ENCODE data around the gene STAT5B.
A peak's percentile ranks its signal among the peaks of the same experiment; 100 is the strongest.
"Not testable (repeated sequence)": the region's sequence is repeated elsewhere in the genome, so short reads cannot be mapped to it uniquely, and the experiment has no call there.

STAT5B gene

GRCh38 chr17:42225646-42226045, 50.5 kb downstream of the STAT5B start:
- no peak for DNase-seq

DNA sequence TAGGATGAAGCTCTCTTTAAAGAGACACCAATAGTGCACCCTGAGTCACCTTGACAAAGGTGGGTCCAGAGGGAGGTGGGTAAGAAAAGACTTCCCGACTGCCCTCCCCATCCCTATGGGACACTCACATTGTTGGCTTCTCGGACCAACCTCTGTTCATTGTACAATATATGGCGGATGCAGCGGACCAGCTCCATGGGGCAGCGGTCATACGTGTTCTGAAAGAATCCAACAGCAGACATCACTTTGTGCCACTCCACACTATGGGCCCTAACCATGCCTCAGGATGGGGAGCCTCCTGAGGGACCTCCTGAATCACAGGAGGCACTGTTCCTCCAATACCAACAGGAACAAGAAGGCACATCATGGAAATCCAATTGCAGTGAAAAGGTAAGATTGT, 51.5 kb downstream of the STAT5B start:
- no peak for DNase-seq

- peak; percentile 59 for DNase-seq
Measured at GRCh38 chr17:42221886-42222745, 54.1 kb downstream of the STAT5B start.

DNA sequence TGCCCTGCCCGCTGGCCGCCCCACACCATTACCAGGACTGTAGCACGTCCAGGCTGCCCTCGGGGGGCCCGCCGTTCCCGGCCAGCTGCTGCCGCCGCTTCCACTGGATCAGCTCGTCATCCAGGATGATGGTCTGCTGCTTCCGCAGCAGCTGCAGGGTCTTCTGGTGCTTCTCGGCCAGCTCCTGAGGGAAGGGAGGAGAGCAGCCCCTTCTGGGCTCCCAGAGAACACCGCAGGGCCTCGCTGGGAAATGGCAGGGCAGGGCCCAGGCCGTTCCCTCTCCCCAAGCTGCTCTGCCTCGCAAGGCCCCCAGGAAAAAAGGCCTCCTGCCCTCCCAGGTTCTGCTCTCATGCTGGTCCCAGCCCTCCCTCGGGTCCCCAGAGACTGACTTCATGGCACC, 56.9 kb downstream of the STAT5B start:
- DNase-seq: not testable (repeated sequence)

- DNase-seq: no peak
Measured at GRCh38 chr17:42214156-42214555, 62.0 kb downstream of the STAT5B start.

- DNase-seq: no peak
Measured at GRCh38 chr17:42212382-42212781, 63.8 kb downstream of the STAT5B start.

DNA sequence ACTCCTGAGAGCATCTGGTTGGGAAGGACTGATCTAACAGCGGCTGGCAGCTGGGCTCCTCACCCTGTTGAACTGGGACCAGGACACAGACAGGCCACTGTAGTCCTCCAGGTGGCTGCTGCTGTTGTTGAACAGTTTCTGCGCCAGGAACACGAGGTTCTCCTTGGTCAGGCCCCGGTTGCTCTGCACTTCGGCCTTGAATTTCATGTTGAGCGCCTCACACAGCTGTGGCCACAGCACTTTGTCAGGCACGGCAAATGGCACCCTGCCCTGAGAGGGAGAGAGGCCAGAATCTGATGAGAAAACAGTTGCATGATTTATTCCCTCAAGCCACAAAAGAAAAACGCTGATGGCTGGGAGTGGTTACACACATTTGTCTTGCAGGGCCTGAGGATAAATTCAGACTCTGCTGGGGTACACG, 64.3 kb downstream of the STAT5B start:
- not testable (repeated sequence) for DNase-seq

- no peak for DNase-seq
Measured at GRCh38 chr17:42210046-42210445, 66.1 kb downstream of the STAT5B start.

- not testable (repeated sequence) for DNase-seq
Measured at GRCh38 chr17:42206153-42206612, 70.0 kb downstream of the STAT5B start.

DNA sequence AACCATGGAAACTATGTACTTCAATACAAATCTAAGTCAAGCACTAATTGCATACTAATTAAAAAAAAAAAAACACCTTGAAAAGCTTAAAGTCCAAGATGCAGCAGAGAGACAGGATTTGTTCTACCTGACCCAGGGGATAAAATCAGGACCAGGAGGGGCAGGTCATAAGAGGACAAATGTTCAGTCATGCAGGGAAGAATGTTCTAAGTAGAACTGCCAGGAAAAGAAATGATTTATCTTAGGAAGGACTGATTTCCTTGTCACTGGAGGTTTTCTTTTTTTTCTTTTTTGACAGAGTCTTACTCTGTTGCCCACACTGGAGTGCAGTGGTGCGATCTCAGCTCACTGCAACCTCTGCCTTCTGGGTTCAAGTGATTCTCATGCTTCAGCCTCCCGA, 72.8 kb downstream of the STAT5B start:
- no peak for DNase-seq

GRCh38 chr17:42202696-42203095, 73.5 kb downstream of the STAT5B start:
- no peak for DNase-seq

GRCh38 chr17:42202159-42202558, 74.0 kb downstream of the STAT5B start:
- DNase-seq: no peak

DNA sequence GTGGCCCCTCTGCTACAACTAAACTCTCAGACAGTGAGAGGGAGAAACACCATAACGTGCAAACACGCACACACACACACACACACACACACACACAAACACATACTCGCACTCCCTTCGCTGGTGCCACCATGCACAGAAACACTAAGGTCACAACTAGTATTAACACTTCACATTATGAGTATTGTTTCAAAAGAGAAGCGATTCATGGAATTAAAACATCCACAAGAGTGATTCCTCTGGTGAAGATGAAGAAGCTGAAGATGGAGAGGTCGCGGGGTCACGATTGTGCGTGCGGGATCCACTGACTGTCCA, 74.8 kb downstream of the STAT5B start:
- DNase-seq: no peak

DNA sequence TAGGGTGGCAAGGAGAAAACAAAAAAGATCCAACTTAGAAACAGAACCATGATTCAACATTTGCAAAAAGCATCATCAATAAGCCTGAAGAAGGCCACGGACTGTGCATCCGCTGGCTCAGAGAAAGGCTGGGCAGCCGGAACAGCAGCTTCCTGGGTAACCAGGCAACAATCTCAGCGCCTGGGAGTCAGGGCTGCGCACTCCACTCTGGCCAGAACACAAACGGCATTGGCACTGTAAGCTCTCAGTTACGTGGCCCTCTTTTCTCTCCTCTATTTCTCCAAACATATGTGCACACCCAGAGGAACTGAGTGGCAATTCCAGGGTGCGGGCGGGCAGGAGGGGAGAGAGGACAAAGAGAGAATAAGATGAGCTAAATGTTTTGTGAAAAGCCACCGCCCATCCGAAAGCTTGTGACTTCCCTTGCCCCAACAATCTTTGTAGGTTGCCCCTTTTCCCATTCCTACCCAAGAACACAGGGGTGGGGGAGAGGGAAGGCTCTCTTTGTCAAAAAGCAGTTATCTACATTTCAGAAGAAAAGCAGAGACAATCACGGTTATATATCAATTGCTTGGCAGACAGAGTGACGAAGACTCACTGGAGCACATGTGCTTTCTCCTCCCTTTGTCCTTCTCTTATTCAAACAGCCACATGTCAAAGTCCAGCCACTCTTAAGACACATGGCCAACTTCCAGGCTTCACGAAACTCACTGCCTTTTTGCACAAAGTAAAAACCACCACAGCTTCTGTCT, 75.3 kb downstream of the STAT5B start:
- DNase-seq: no peak

GRCh38 chr17:42199416-42200011, 76.7 kb downstream of the STAT5B start:
- no peak for DNase-seq

DNA sequence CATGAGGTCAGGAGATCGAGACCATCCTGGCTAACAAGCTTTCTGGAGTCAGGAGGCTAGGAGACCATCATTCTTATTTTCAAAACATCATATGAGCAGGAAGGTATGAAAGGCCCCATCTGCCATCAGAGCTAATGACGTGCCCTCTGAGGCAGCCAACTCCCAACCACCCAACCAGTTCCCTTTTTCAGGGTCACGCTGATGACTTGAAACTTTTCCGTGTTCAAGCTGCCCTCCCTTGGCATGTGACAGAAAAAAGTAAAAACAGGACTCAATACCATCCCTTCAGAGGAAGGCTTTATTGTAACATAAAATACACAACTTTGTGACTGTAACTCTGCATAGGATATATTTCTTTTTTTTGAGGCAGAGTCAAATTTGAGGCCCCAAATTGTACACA, 77.3 kb downstream of the STAT5B start:
- no peak for DNase-seq

DNA sequence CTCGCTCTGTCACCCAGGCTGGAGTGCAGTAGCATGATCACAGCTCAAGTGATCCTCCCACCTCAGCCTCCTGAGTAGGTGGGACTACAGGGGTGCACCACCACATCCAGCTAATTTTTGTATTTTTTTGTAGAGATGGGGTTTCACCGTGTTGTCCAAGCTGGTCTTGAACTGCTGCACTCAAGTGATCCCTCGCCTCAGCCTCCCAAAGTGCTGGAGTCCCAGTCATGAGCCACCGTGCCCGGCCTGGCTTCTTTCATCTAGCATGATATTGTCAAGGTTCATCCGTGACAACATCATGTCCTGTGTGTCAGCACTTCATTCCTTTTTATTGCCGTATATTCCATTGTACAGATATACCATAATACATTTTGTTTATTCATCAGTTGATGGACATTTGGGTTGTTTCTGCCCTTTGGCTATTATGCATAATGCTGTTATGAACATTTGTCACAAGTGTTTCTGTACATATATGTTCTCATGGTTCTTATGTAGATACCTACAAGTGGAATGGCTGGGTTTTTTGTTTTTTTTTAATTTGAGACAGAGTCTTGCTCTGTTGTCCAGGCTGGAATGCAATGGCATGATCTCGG, 78.5 kb downstream of the STAT5B start:
- DNase-seq: no peak

GRCh38 chr17:42193969-42194899, 82.0 kb downstream of the STAT5B start, which contains the start of gene GHDC:
Gene GHDC (minus strand): TSS chr17:42194494. CDS start chr17:42193581, 913 bp downstream.
- peak; percentile 89 for DNase-seq

GRCh38 chr17:42193216-42193968, 82.8 kb downstream of the STAT5B start:
- DNase-seq: no peak

- DNase-seq: no peak
Measured at GRCh38 chr17:42192189-42193126, 83.7 kb downstream of the STAT5B start.

Data from activated CD4-positive, alpha-beta T cell treated with anti-CD3 and anti-CD28 coated beads, Interleukin-2, amount 50 U/mL, for 16 hours (primary cell).